Brain microvascular endothelial cell (primary cell): Measurements from ENCODE around the gene SLC35G4.

ENCODE experiments used
- DNase-seq: peaks from one replicate; pipeline ENCODE4 v3.0.0-alpha.2; 2020
- H3K27ac ChIP-seq: fragments of 250-450 bp; sonication (Bioruptor Pico); 2 replicates; pipeline ENCODE4 v1.5.1; 2020; ENCODE audit warnings: mild to moderate bottlenecking, moderate library complexity
- H3K27me3 ChIP-seq: fragments of 250-450 bp; sonication (Bioruptor Pico); replicated peaks from 2 replicates; pipeline ENCODE4 v1.5.1; 2020; ENCODE audit warnings: mild to moderate bottlenecking
- H3K36me3 ChIP-seq: fragments of 250-450 bp; sonication (Bioruptor Pico); replicated peaks from 2 replicates; pipeline ENCODE4 v1.5.1; 2020; ENCODE audit warnings: mild to moderate bottlenecking
- H3K4me3 ChIP-seq: 2 replicates; pipeline ENCODE4 v1.5.1; 2011; ENCODE audit warnings: low read depth, mild to moderate bottlenecking, control low read depth, low read length, moderate library complexity
- CTCF ChIP-seq: IDR thresholded peaks from 2 replicates; pipeline ENCODE4 v1.5.1; 2011; ENCODE audit warnings: low read depth, mild to moderate bottlenecking, moderate library complexity, low read length, control low read depth, inconsistent platforms; ENCODE audit errors: missing control alignments
- in situ Hi-C: cut with HindIII; loops from 2 replicates; pipeline ENCODE4 v1.10.0; 2017; ENCODE audit warnings: low sequenced_read_pairs, low pct_ligation_motif_present

SLC35G4 gene

GRCh38 chr18:11570769-11571412 is 38.5 kb upstream of the SLC35G4 start:
- in situ Hi-C loops = no loop called here
- peak; percentile 47 for TF ChIP-seq CTCF
- Histone ChIP-seq H3K27me3 (no peaks in the 10 kb centered on the region), H3K36me3 (no peaks in the 10 kb centered on the region), H3K27ac (no peak overlapping the region), H3K4me3 (no peak overlapping the region)
- peak; percentile 24 for DNase-seq

DNA sequence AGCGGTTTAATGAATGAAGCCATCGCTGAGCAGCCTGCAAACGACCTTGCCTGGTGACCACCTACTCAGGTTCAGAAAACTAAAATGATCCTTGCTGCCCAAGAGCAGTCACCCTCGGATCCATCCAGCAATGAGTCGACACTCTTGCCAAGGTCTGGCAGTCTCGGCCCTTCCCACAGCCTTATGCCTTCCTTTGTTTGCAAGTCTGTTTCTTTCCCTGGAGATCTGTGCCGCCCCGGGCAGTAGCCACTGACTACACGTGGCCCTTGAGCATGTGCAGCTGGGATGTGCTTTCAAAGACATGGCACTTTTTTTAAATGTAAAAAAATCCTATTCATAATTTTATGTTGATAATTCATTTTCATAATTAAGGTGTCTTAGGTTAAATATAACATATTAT is 37.2 kb upstream of the SLC35G4 start:
- Histone ChIP-seq H3K27ac (no peak overlapping the region), H3K36me3 (no peaks in the 10 kb centered on the region), H3K4me3 (no peak overlapping the region), H3K27me3 (no peaks in the 10 kb centered on the region)
- in situ Hi-C loops = no loop called here
- no peak for TF ChIP-seq CTCF
- DNase-seq = no peak

DNA sequence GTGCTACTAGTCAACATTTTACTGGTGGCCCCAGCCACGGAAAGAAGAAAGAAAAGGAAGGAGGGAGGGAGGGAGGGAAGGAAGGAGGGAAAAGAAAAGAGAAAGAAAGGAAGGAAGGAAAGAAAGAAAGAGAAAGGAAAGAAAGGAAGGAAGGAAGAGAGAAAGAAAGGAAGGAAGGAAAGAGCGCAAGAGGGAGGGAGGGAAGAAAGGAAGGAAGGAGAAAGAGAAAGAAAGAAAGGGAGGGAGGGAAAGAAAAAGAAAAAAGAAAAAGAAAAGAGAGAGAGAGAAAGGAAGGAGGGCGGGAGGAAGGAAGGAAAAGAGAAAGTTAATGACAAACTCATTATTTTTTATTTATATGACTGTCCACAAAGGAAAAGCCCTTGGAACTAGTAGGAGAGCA is 34.9 kb upstream of the SLC35G4 start:
- no peak for TF ChIP-seq CTCF
- H3K36me3 ChIP-seq = no peaks in the 10 kb centered on the region
- no peaks in the 10 kb centered on the region for H3K27me3 ChIP-seq
- in situ Hi-C loops = no loop called here
- H3K4me3 ChIP-seq = no peak overlapping the region
- no peak for DNase-seq
- H3K27ac ChIP-seq = no peak overlapping the region

DNA sequence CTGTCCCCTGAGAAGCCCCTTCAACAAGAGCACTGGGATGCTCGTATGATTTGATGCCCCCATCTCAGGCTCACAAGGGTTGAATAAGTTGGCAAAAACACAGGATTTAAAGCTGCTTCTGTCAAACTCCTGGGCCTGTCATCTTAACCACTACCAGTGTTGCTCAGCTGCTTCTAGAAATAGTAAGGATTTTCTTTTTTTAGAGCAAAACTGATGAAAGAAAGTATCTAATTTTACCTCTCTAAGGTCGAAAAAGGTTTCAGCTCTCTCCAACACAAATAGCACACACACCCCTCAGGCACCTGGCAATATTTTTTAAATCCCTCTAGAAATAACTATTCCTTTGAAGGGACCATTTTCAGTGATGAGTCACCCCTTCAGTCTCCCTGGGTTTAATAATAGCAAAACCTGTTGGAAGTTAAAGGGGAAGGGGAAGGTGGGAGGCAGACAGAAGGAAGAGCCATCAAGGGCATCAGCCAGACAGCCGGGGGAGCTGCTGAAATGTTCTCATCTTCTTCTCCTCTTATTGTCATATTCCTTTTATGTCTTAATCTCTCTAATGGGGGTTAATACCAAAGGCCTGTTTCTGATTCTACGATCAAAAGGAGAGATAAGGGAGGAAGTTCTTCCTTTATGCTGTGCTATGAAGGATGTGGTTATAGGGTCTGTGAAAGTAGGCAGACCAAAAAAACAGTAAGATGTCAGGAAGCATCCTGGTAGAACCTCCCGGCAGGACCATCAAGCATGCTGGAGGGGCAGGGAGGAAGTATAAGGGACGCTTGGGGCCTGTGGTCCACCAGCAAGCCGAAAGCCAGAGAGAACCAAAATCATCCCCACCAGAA is 31.9 kb upstream of the SLC35G4 start:
- Histone ChIP-seq H3K27me3 (no peaks in the 10 kb centered on the region), H3K27ac (no peak overlapping the region), H3K36me3 (no peaks in the 10 kb centered on the region), H3K4me3 (no peak overlapping the region)
- in situ Hi-C loops = no loop called here
- TF ChIP-seq CTCF = no peak
- DNase-seq = no peak

DNA sequence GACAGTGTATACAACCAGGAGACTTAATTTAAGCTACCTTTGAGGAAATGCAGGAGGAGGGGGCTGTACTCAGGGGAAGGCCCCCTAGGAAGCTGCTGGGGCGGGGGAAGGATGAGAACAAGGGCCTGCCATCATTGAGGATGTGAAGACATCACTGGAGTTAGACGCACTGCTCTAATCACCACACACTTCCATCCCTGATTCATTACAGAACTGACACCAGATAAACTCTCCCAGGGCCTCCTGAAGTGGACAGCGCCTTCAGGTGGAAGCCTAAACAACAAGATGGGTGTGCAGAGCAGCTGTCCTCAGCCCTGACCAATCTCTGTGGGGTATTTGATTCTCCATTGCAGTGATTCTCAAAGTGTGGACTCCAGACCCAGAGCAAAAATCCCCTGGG is 30.6 kb upstream of the SLC35G4 start:
- Histone ChIP-seq H3K36me3 (no peaks in the 10 kb centered on the region), H3K27me3 (no peaks in the 10 kb centered on the region), H3K4me3 (no peak overlapping the region), H3K27ac (no peak overlapping the region)
- in situ Hi-C loops = no loop called here
- no peak for TF ChIP-seq CTCF
- no peak for DNase-seq
